Smooth muscle cell of bladder (primary cell): Measurements from ENCODE around the gene ILKAP. TPM values are rescaled to one million over a fixed set of nuclear protein-coding genes. Genes with fewer than 3 reads are reported as not detected.

ENCODE experiments used
- total RNA-seq: library from RNA; depleted of rRNA; stranded (reverse); fragments of >200 nt; gene quantifications from 2 replicates; pipeline ENCODE4 v1.2.3, GENCODE V29; 2014

Gene ILKAP
- 18.9 and 21.0 TPM in 2 replicates for total RNA-seq

GRCh38 chr2:238203094-238203972 is at the start of gene ILKAP:
ILKAP (minus strand) TSS chr2:238203695; CDS start chr2:238203553, 142 bp downstream.

GRCh38 chr2:238239863-238240756 is 36.6 kb upstream of the ILKAP start, which contains the start of gene HES6:
HES6 (minus strand) TSS chr2:238240038; CDS start chr2:238239905, 133 bp downstream.

GRCh38 chr2:238158509-238159070 is 44.9 kb downstream of the ILKAP start, which contains the start of gene ERFE:
ERFE (plus strand) TSS chr2:238158970; CDS start chr2:238159008, 38 bp downstream.

DNA sequence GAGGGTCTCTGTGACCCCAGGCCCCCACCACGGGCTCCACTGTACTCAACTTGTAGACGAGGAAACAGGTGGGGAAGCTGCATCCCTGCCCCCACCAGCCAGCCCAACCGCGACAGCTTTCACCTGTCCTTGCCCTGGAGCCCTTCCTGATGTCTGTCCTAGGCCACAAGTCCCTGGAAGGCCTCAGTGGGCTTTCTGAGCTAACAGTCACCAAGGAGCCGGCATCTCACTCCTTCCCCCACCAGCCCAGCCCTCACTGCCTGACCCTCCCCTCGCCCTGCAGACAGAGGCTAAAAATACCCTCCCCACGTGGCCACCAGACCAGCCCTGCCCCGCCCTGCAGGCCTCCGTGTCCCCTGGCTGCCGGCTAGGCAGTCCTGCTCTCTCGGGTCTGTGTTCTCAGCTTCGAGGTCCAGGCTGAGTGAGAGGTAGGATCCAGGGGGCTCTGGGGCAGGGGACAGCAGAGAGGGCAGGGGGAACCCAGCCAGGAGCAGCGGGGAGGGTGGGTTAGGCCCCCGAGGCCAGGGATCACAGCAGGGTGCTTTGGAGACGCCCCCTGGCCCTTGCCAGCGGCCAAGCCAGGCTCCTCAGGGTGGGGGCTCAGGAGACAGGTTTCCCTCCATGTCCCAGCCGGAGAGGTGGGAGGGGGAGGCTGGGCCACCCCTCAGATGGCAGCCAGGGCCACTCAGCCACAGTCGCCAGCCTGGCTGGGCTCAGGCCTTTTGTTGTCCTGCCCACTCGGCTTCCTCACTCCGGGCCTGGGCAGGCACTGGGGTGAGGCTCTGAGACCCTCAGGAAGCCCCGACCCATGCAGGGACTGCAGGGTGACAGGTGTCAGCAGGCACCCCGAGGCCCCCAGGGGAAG is 64.9 kb downstream of the ILKAP start, which contains the start of gene KLHL30:
Gene KLHL30 (plus strand): TSS at position 338 of the 865 bp plus-strand sequence. CDS start 2,087 bp downstream, outside the sequence.

Other genes with a start within 250 kb of the ILKAP start
- gene UBE2F, start 236.7 kb downstream of the ILKAP start, total RNA-seq: 46.4 and 47.9 TPM in 2 replicates
- gene SCLY, start 142.7 kb downstream of the ILKAP start, total RNA-seq: 8.7 and 11.1 TPM in 2 replicates
- 2.3 and 2.4 TPM in 2 replicates for gene ESPNL, start 103.4 kb downstream of the ILKAP start, total RNA-seq
- 0.46 and 0.57 TPM in 2 replicates for gene KLHL30, start 65.0 kb downstream of the ILKAP start, total RNA-seq
- 1.7 and 7.3 TPM in 2 replicates for gene ERFE, start 44.7 kb downstream of the ILKAP start, total RNA-seq
- 0.92 and 4.0 TPM in 2 replicates for gene HES6, start 36.3 kb upstream of the ILKAP start, total RNA-seq
- gene PER2, start 84.9 kb upstream of the ILKAP start, total RNA-seq: 2.0 and 2.8 TPM in 2 replicates
- gene TRAF3IP1, start 116.8 kb upstream of the ILKAP start, total RNA-seq: 9.9 and 11.9 TPM in 2 replicates
- 17.1 and 24.0 TPM in 2 replicates for gene ASB1, start 223.2 kb upstream of the ILKAP start, total RNA-seq